Measurements from ENCODE around the gene SLC35C1. TPM values are rescaled to one million over a fixed set of nuclear protein-coding genes. Genes with fewer than 3 reads are reported as not detected.

Gene SLC35C1
- total RNA-seq = 10 to 100 TPM; 18.0 to 20.2 TPM

DNA sequence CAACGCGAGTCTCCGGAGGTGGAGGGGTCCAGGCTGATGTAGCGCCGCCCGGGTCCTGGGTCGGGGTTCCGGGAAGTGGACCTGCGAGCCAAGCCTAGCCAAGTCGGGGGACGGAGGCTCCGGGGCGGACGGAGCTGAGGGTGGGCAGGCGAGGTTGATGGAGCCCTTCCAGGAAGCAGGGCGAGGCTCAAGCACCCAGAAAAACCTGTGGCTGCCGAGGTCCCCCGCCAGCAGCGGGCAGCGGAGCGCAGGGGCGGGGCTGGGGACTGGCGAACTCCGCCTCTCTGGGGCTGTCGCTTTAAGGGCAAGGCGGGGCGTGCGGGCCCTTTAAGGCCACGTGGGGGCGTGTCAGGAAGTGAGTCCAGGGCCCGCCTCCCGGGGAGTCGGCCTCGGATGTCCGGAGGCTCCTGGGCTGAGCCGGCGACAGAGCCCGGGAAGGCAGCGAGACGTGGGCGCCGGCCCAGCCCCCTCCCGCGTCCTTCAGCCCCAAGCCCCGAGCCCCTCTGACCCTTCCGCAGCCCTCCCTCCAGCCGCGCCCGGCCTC, at the start of gene SLC35C1:
SLC35C1 (plus strand) TSS at position 389 of the 544 bp plus-strand sequence. CDS start 653 bp downstream, outside the sequence.
- DNase-seq = peak; percentile 98
- Mint-ChIP-seq H3K4me3 (peak within 1 kb of the TSS; percentile 97), H3K4me1 (peaks cover 35% of the 10 kb centered on the region), H3K9me3 (peaks cover 2% of the 10 kb centered on the region), H3K36me3 (peaks cover 8% of the 10 kb centered on the region), H3K27me3 (no peaks in the 10 kb centered on the region), H3K27ac (peak within 1 kb of the TSS; percentile 92)
- POLR2A ChIA-PET = interaction anchor here (0.9 to 3.1 kb wide), 10 partner anchors 9 to 438 kb away, joined by 3 to 40 read pairs (median 6); partner anchors contain the start of genes CRY2 and PEX16
- ATAC-seq (ENCODE audit: low read depth) = peak; percentile 89

DNA sequence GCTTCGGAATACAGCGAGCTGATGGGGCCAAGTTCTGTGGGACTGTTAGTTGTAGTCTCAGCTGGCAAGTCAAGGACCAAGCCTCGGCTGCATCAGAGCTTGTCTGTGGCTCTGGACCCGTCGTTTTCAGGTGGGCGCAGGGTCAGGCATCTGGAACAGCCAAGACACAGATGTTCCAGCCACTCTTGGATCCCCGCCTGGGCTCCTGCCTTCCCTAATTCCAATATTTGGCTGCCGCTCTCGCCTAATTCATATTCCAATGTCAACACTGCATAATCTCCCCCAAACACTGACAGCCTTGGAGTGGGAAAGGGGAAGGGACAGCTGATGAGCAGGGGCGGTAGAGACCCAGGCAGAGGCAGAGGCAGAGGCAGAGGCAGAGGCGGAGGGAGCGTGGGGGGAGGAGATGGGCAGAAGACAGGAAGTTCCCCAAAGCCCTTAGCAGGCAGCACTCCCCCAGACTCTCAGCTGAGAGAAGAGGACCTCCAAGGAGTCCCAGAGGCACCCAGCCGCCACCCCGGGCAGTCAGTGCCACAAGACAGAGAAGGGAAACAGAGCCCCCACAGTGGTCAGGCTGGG, 49.6 kb upstream of the SLC35C1 start:
- DNase-seq = no peak
- Mint-ChIP-seq H3K4me3 (no peak overlapping the region), H3K36me3 (no peaks in the 10 kb centered on the region), H3K27ac (no peak overlapping the region), H3K9me3 (no peaks in the 10 kb centered on the region), H3K4me1 (no peaks in the 10 kb centered on the region), H3K27me3 (peaks cover 8% of the 10 kb centered on the region)
- no peak for ATAC-seq (ENCODE audit: low read depth)
- POLR2A ChIA-PET = no interaction called here

DNA sequence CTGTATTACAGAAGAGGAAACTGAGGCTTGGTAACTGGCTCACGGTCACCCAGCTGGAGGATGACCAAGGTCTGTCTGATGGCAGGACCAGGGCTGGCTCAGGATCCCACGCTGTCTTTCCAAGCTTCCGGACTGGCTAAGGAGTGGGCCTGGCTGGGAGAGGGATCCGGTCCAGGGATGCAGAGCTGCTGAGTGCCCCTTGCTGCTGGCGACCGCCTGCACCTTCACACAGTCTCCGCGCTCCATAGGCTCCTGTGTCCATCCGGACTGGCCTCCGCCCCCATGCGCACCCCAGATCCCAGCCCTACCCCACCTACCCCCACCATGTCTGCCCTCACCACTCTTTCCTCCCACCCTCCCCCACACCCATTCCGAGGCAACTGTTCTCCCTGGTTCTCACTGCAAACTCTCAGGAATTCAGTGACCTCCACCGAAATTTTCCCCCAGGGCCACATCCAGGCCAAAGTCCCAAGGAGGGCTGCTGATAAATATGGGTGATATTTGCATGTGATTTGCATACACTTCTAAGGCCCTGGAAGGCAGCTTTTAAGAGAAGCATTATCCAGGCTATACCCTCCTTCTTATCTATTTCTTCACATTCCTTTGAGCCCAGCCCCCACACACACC, 48.5 kb upstream of the SLC35C1 start:
- Mint-ChIP-seq H3K27ac (no peak overlapping the region), H3K4me3 (no peak overlapping the region), H3K36me3 (no peaks in the 10 kb centered on the region), H3K9me3 (no peaks in the 10 kb centered on the region), H3K4me1 (no peaks in the 10 kb centered on the region), H3K27me3 (peaks cover 5% of the 10 kb centered on the region)
- ATAC-seq (ENCODE audit: low read depth) = no peak
- POLR2A ChIA-PET = no interaction called here
- DNase-seq = no peak

DNA sequence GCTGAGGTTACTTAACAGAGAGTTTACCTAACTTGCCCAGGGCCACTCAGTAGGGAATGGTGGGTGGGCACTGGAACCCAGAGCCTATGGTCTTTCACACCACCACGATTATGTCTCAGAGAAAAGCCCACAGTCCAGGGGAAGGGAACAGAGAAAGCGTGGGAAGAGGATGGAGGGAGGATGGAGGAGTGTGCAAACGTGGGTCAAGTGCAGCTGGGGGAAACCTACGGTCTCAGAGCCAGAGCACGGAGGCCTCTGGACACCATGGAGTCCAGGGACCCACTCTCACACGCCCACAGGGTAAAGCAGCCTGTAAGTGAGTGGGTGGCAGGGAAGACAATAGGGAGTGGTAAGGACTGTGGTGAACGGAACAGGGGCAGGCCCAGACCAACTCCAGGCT, 47.3 kb upstream of the SLC35C1 start:
- Mint-ChIP-seq H3K36me3 (no peaks in the 10 kb centered on the region), H3K4me1 (no peaks in the 10 kb centered on the region), H3K27ac (no peak overlapping the region), H3K9me3 (no peaks in the 10 kb centered on the region), H3K27me3 (peaks cover 5% of the 10 kb centered on the region), H3K4me3 (no peak overlapping the region)
- ATAC-seq (ENCODE audit: low read depth) = no peak
- DNase-seq = no peak
- POLR2A ChIA-PET = no interaction called here

DNA sequence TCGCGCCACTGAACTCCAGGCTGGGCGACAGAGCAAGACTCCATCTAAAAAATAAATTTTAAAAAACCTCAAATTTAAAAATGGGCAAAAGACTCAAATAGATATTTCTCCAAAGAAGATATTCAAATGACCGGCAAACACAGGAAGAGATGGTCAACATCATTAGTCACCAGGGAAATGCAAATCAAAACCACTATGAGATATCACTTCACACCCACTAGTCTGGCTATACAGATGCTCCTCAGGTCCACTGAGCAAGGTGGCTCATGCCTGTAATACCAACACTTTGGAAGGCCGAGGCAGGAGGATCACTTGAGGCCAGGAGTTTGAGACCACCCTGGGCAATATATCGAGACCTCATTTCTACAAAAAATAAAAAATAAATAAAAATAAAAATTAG, 43.3 kb upstream of the SLC35C1 start:
- Mint-ChIP-seq H3K27me3 (peaks cover 7% of the 10 kb centered on the region), H3K4me1 (no peaks in the 10 kb centered on the region), H3K27ac (no peak overlapping the region), H3K4me3 (no peak overlapping the region), H3K36me3 (no peaks in the 10 kb centered on the region), H3K9me3 (no peaks in the 10 kb centered on the region)
- DNase-seq = no peak
- no peak for ATAC-seq (ENCODE audit: low read depth)
- POLR2A ChIA-PET = no interaction called here

DNA sequence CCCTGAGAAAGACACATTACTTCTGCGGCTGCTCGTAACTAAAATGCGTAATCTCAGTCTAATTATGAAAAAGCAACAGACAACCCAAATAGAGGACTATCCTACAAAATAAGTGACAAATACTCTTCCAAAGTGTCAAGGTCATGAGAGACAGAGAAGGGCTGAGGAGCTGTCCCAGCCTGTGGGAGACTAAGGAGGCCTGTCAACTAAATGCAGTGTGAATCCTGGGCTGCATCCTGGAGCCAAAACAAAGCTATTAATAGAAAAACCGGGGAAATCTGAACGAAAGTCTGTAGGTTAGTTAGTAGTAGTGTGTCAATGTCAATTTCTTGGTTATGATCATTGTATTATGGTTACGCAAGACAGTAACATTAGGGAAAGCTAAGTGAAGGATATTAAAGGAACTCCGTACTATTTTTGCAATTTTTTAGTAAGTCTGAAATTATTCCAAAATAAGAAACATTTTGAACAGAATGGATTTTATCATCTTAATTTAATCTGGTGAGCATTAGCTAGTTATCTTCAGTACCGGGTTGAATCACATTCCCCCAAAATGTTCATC, 39.8 kb upstream of the SLC35C1 start:
- peaks cover 3% of the 10 kb centered on the region for H3K27me3 Mint-ChIP-seq
- ATAC-seq (ENCODE audit: low read depth) (no peak), DNase-seq (no peak)
- POLR2A ChIA-PET = no interaction called here
- H3K9me3 Mint-ChIP-seq = no peaks in the 10 kb centered on the region
- H3K27ac Mint-ChIP-seq = no peak overlapping the region
- H3K4me1 Mint-ChIP-seq = no peaks in the 10 kb centered on the region
- H3K4me3 Mint-ChIP-seq = no peak overlapping the region
- no peaks in the 10 kb centered on the region for H3K36me3 Mint-ChIP-seq

DNA sequence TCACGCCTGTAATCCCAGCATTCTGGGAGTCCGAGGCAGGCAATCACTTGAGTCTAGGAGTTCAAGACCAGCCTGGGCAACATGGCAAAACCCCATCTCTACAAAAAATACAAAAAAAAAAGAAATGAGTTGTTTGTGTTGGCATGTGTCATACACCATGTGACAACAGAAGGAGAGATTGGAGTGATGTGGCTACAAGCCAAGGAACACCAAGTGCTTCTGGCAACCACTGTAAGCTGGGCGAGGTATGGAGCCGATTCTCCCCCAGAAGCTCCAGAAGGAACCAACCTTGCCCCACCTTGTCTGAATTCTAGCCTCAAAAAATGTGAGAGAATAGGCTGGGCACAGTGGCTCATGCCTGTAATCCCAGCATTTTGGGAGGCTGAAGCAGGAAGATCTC, 39.1 kb upstream of the SLC35C1 start:
- ATAC-seq (ENCODE audit: low read depth) (no peak), DNase-seq (no peak)
- H3K4me3 Mint-ChIP-seq = no peak overlapping the region
- no peaks in the 10 kb centered on the region for H3K9me3 Mint-ChIP-seq
- no peaks in the 10 kb centered on the region for H3K4me1 Mint-ChIP-seq
- no peak overlapping the region for H3K27ac Mint-ChIP-seq
- H3K36me3 Mint-ChIP-seq = no peaks in the 10 kb centered on the region
- POLR2A ChIA-PET = no interaction called here
- H3K27me3 Mint-ChIP-seq = peaks cover 7% of the 10 kb centered on the region

DNA sequence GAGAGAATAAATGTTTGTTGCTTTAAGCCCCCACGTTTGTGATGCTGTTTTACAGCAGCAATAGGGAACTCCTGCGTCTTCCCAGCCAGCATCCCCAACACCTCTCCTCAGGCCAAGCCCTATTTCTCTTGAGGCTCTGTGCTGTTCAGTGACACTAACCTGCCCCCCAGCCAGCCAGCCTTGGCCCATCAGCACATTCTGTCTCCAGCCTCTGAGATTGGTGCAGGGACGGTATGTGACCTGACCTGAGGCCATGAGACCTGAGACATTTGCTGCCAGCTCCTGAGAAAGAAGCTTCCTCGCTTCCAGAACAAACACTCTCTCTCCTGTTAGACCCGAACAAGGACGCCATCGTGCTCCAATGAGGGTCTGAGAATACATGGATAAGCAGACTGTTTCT, 38.5 kb upstream of the SLC35C1 start:
- H3K27ac Mint-ChIP-seq = no peak overlapping the region
- POLR2A ChIA-PET = no interaction called here
- no peak overlapping the region for H3K4me3 Mint-ChIP-seq

DNA sequence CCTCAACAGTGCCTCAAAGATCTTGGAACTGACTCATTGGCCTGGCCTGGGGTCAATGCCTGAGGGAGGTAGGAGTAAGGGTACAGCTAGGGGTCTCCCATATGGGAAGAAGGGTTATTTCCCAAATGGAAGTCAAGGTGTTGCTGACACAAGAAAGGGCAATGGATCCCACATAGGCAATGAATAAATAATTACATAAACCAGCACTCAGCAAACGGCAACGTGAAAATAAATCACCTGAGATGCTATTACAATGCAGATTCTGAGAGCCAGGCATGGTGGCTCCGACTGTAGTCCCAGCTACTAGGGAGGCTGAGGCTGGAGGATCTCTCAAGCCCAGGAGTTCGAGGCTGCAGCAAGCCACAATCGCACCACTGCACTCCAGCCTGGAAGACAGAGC, 36.5 kb upstream of the SLC35C1 start:
- no peak overlapping the region for H3K4me3 Mint-ChIP-seq
- H3K27me3 Mint-ChIP-seq = peaks cover 7% of the 10 kb centered on the region
- H3K27ac Mint-ChIP-seq = no peak overlapping the region
- ATAC-seq (ENCODE audit: low read depth) = no peak
- no peaks in the 10 kb centered on the region for H3K9me3 Mint-ChIP-seq
- POLR2A ChIA-PET = no interaction called here
- DNase-seq = no peak
- no peaks in the 10 kb centered on the region for H3K36me3 Mint-ChIP-seq
- H3K4me1 Mint-ChIP-seq = peaks cover 3% of the 10 kb centered on the region

More for the DNA sequence above, 38.5 kb upstream of the SLC35C1 start:
- ATAC-seq (ENCODE audit: low read depth) (no peak), DNase-seq (no peak)
- Mint-ChIP-seq H3K9me3 (no peaks in the 10 kb centered on the region), H3K4me1 (peaks cover 3% of the 10 kb centered on the region), H3K36me3 (no peaks in the 10 kb centered on the region), H3K27me3 (peaks cover 7% of the 10 kb centered on the region)

DNA sequence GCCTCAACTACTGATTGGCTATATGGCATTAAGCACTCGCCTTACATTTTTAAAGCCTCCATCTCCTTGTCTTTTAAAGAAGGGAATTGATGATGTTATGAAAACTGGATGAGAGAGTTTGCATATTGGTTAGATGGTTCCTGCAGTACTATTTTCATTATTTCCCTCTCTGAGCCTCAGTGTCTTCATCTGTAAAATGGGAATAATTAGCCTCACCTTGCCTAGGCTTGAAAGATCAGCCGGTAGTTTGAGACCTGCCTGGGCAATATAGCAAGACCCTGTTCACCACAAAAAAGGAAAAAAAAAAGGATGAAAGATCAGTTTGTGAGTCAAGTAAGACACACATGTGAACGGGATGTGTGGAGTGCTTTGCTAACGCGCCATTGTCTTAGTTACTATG, 35.0 kb upstream of the SLC35C1 start:
- H3K36me3 Mint-ChIP-seq = no peaks in the 10 kb centered on the region
- no peak overlapping the region for H3K4me3 Mint-ChIP-seq
- no peak overlapping the region for H3K27ac Mint-ChIP-seq
- ATAC-seq (ENCODE audit: low read depth) (no peak), DNase-seq (no peak)
- no peaks in the 10 kb centered on the region for H3K9me3 Mint-ChIP-seq
- peaks cover 7% of the 10 kb centered on the region for H3K27me3 Mint-ChIP-seq
- POLR2A ChIA-PET = no interaction called here
- peaks cover 3% of the 10 kb centered on the region for H3K4me1 Mint-ChIP-seq

DNA sequence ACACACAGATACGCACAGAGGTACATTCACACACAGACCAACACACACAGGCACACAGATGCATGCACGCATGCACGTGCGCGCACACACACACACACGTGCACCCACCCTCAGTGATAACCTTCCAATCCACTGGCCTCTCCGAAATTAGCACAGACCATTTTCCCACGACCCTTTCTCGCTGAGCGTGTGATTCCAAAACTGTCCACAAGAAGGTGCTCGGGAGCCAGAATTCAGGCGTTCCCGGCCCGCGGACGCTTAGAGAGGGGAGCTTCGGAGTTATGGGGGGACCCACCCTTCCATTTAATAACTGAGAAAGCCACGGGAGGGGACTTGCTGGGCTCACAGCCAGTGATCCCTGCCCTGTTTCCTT, 33.8 kb upstream of the SLC35C1 start:
- ATAC-seq (ENCODE audit: low read depth) (peak; percentile 53), DNase-seq (peak; percentile 79)
- POLR2A ChIA-PET = interaction anchor here (1.1 to 1.2 kb wide), 2 partner anchors 64 to 194 kb away, joined by 3 to 4 read pairs; no protein-coding TSS in a partner anchor
- peak overlapping the region; percentile 74 for H3K4me3 Mint-ChIP-seq
- H3K27me3 Mint-ChIP-seq = peaks cover 4% of the 10 kb centered on the region
- no peaks in the 10 kb centered on the region for H3K36me3 Mint-ChIP-seq
- peak overlapping the region; percentile 6 for H3K27ac Mint-ChIP-seq
- no peaks in the 10 kb centered on the region for H3K9me3 Mint-ChIP-seq
- peaks cover 3% of the 10 kb centered on the region for H3K4me1 Mint-ChIP-seq

DNA sequence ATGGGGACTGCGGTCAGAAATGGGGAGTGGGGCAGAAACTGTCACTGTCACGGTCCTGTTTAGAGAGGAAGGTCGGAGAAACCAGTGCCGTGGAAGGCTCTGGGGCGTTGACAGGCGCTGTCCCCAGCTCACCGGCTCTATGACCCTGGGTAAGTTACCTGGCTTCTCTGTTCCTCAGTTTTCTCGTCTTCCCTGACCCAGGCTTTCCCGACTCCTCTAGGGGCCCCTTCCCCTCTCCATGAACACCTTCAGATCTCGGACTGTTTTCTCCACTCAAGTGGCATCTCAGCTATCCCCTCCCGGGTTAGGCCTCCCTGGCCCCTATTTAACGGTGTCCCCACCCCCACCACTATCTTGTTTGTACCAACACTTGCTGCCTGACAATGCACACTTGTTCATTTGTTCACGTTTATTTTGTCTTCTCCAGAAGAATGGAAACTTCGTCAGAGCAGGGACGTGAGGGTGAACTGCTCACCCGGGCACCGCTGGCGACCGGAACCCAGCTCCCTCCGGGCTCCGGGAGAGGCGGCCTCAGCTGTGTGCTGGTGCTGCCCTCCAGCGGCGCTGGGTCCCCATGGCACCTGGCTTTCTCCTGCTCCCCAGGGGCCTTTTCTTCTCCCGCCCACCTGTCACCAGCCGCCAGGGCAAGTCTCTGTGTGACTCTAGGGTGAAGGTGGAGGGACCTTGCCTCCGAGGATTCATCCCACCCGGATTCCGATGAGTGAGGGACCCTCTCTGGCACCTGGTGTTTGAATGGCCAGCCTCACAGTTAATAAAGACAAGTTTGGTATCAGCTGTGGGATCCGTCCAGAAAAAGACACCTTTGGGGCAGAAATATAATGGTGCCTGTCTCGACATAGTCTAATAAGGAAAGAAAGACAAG, 33.1 kb upstream of the SLC35C1 start:
- no peaks in the 10 kb centered on the region for H3K36me3 Mint-ChIP-seq
- peak overlapping the region; percentile 6 for H3K27ac Mint-ChIP-seq
- POLR2A ChIA-PET = interaction anchor here (1.1 to 1.2 kb wide), 2 partner anchors 63 to 194 kb away, joined by 3 to 4 read pairs; no protein-coding TSS in a partner anchor
- no peaks in the 10 kb centered on the region for H3K9me3 Mint-ChIP-seq
- peak overlapping the region; percentile 74 for H3K4me3 Mint-ChIP-seq
- peaks cover 4% of the 10 kb centered on the region for H3K27me3 Mint-ChIP-seq
- ATAC-seq (ENCODE audit: low read depth) (peak; percentile 91), DNase-seq (peak; percentile 88)
- peaks cover 3% of the 10 kb centered on the region for H3K4me1 Mint-ChIP-seq

DNA sequence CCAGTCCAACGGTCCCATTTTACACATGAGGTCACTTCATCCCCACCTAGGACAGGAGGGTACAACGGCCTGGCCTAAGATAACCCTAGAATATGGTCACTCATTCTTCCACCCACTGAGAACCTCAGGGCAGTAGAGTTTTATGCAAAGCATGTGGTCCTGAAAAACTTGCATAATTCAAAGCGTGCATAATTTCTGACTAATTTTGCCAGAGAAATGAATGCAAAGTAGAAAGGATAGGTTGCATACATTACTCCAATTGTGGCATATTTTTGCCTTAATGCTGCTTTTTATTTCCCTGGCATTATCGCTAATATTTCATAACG, 32.5 kb upstream of the SLC35C1 start:
- H3K9me3 Mint-ChIP-seq = no peaks in the 10 kb centered on the region
- H3K4me3 Mint-ChIP-seq = no peak overlapping the region
- peaks cover 3% of the 10 kb centered on the region for H3K4me1 Mint-ChIP-seq
- ATAC-seq (ENCODE audit: low read depth) = no peak
- POLR2A ChIA-PET = interaction anchor here (1.2 kb wide), 1 partner anchor 62 kb away, joined by 4 read pairs; no protein-coding TSS in a partner anchor
- no peak for DNase-seq
- H3K27ac Mint-ChIP-seq = no peak overlapping the region
- H3K27me3 Mint-ChIP-seq = peaks cover 4% of the 10 kb centered on the region
- H3K36me3 Mint-ChIP-seq = no peaks in the 10 kb centered on the region

Measured in activated naive CD8-positive, alpha-beta T cell treated with anti-CD3 and anti-CD28 coated beads, Interleukin-2, amount 10 ng/mL, durations not matched to agents 7 days and 5 days (primary cell).